CD14-positive monocyte (primary cell): Measurements from ENCODE around the gene CAB39L. TPM values are rescaled to one million over a fixed set of nuclear protein-coding genes. Genes with fewer than 3 reads are reported as not detected.

Source experiments
- DNase-seq, 3 donors: peaks; one replicate each; pipeline ENCODE4 v3.0.0-alpha.2; 2011 to 2022
- H2AFZ ChIP-seq: 2 replicates; pipeline ENCODE4 v1.6.0; 2012; ENCODE audit warnings: mild to moderate bottlenecking, low read depth, low read length, inconsistent platforms; ENCODE audit not compliant: insufficient read depth, poor library complexity, severe bottlenecking
- H3K27ac ChIP-seq, 2 donors: 1 replicate in 1 of 2; 2 replicates in 1 of 2; pipeline ENCODE4 v1.5.1; 2012 to 2013; ENCODE audit warnings: low read length in 2 of 2, control low read depth in 1 of 2, inconsistent platforms in 1 of 2, low read depth in 1 of 2, mild to moderate bottlenecking in 1 of 2
- H3K27me3 ChIP-seq, 2 donors: one replicate each; pipeline versions ENCODE4 v1.6.0 to v1.6.1; 2011 to 2013; ENCODE audit warnings: low read length in 2 of 2; ENCODE audit not compliant: control insufficient read depth in 2 of 2, insufficient read depth in 2 of 2
- H3K36me3 ChIP-seq, 2 donors: replicated peaks in 1 of 2; 1 replicate in 1 of 2; 2 replicates in 1 of 2; pipeline versions ENCODE4 v1.5.1 to v1.6.1; 2012 to 2013; ENCODE audit warnings: low read length in 2 of 2, control low read depth in 1 of 2, inconsistent platforms in 1 of 2, mild to moderate bottlenecking in 1 of 2; ENCODE audit not compliant: insufficient read depth in 2 of 2, control insufficient read depth in 1 of 2
- H3K4me1 ChIP-seq, 2 donors: 1 replicate in 1 of 2; 2 replicates in 1 of 2; pipeline versions ENCODE4 v1.5.1 to v1.6.1; 2012 to 2013; ENCODE audit warnings: low read length in 2 of 2, control low read depth in 1 of 2, inconsistent platforms in 1 of 2, mild to moderate bottlenecking in 1 of 2, moderate library complexity in 1 of 2; ENCODE audit not compliant: insufficient read depth in 2 of 2, control insufficient read depth in 1 of 2
- H3K4me2 ChIP-seq: replicated peaks from 2 replicates; pipeline ENCODE3; 2012; ENCODE audit warnings: low read length, moderate library complexity, mild to moderate bottlenecking; ENCODE audit not compliant: poor library complexity, severe bottlenecking; ENCODE audit errors: extremely low read depth
- H3K4me3 ChIP-seq, 3 experiments: fragments of 200-600 bp in 1 of 3; sonication (generic) in 1 of 3; replicated peaks in 1 of 3; 1 replicate in 2 of 3; 2 replicates in 1 of 3; pipeline ENCODE4 v1.5.1; 2011 to 2013; ENCODE audit warnings: low read length in 3 of 3, mild to moderate bottlenecking in 3 of 3, control low read depth in 2 of 3, low read depth in 2 of 3, inconsistent platforms in 1 of 3, moderate library complexity in 1 of 3
- H3K79me2 ChIP-seq: 2 replicates; pipeline ENCODE4 v1.6.0; 2012; ENCODE audit warnings: mild to moderate bottlenecking, control low read depth, inconsistent platforms, low read length, moderate library complexity; ENCODE audit not compliant: insufficient read depth
- H3K9ac ChIP-seq: 2 replicates; pipeline ENCODE4 v1.6.0; 2017; ENCODE audit warnings: low read length, mild to moderate bottlenecking; ENCODE audit not compliant: insufficient read depth, poor library complexity, severe bottlenecking
- H3K9me3 ChIP-seq, 2 donors: replicated peaks in 1 of 2; 1 replicate in 1 of 2; 2 replicates in 1 of 2; pipeline versions ENCODE4 v1.5.1 to v1.6.1; 2012 to 2013; ENCODE audit warnings: low read length in 2 of 2, control low read depth in 1 of 2; ENCODE audit not compliant: control insufficient read depth in 1 of 2, insufficient read depth in 1 of 2
- H4K20me1 ChIP-seq: 2 replicates; pipeline ENCODE4 v1.6.0; 2012; ENCODE audit warnings: mild to moderate bottlenecking, low read length, control low read depth, moderate library complexity; ENCODE audit not compliant: insufficient read depth
- H3K27ac Mint-ChIP-seq, 7 donors: one replicate each; pipeline ENCODE4 v1.8.0; 2020; ENCODE audit warnings: mild to moderate bottlenecking in 7 of 7, mixed read lengths in 7 of 7, moderate library complexity in 6 of 7, inconsistent platforms in 2 of 7
- H3K27me3 Mint-ChIP-seq, 3 donors: one replicate each; pipeline ENCODE4 v1.8.0; 2021 to 2022; ENCODE audit warnings: low read depth in 3 of 3, mild to moderate bottlenecking in 3 of 3, mixed read lengths in 3 of 3, moderate library complexity in 3 of 3, inconsistent platforms in 1 of 3
- H3K36me3 Mint-ChIP-seq, 2 donors: one replicate each; pipeline ENCODE4 v1.8.0; 2020; ENCODE audit warnings: mixed read lengths in 2 of 2, inconsistent platforms in 1 of 2, mild to moderate bottlenecking in 1 of 2
- H3K4me1 Mint-ChIP-seq: one replicate; pipeline ENCODE4 v1.8.0; 2020; ENCODE audit warnings: mild to moderate bottlenecking, mixed read lengths
- H3K4me3 Mint-ChIP-seq, 2 donors: one replicate each; pipeline ENCODE4 v1.8.0; 2020; ENCODE audit warnings: mild to moderate bottlenecking in 2 of 2, mixed read lengths in 2 of 2, moderate library complexity in 1 of 2
- H3K9me3 Mint-ChIP-seq, 7 donors: one replicate each; pipeline ENCODE4 v1.8.0; 2020 to 2022; ENCODE audit warnings: mixed read lengths in 7 of 7, mild to moderate bottlenecking in 6 of 7, moderate library complexity in 6 of 7, inconsistent platforms in 2 of 7
- WGBS: methylation state at CpG from one replicate; pipeline ENCODE4 v1.1.5; 2013; ENCODE audit warnings: missing lambda C conversion rate; ENCODE audit not compliant: insufficient coverage; 5-methylcytosine and 5-hydroxymethylcytosine counted together
- intact Hi-C, 2 donors: fragments of 100-400 bp; cut with micrococcal nuclease; formaldehyde crosslinking; loops; one replicate each; pipeline versions ENCODE4 v1.15.0 to v1.15.1; 2023
- polyA plus RNA-seq, 3 donors: library from polyadenylated mRNA; depleted of rRNA in 1 of 3; unstranded in 2 of 3; stranded (reverse) in 1 of 3; fragments of 300-500 nt in 2 of 3; fragments of >200 nt in 1 of 3; fragmentation: Illumina TruSeq in 2 of 3; gene quantifications; 1 replicate in 2 of 3; 2 replicates in 1 of 3; pipeline ENCODE4 v1.2.3, GENCODE V29; 2012 to 2021
- TF ChIP-seq, protein P1 (sequence below): fragments of 200-600 bp; IDR thresholded peaks from one replicate; pipeline ENCODE4 v1.8.0; 2022; ENCODE audit warnings: antibody characterized with exemption, mild to moderate bottlenecking

CAB39L gene
- polyA plus RNA-seq, 3 donors = 1.9 to 5.1 (median 2.7) TPM

GRCh38 chr13:49464621-49465325, 20.9 kb upstream of the CAB39L start:
- Mint-ChIP-seq H3K27ac (peak overlapping the region in 1 of 7 donors; percentile 30), H3K4me1 (no peaks in the 10 kb centered on the region), H3K36me3 (peaks cover 65 to 81% of the 10 kb centered on the region in 2 donors), H3K4me3 (no peak overlapping the region), H3K27me3 (no peaks in the 10 kb centered on the region), H3K9me3 (peaks cover 10 to 26% (median 16%) of the 10 kb centered on the region in 7 donors)
- Histone ChIP-seq H2AFZ (no peak overlapping the region), H3K27me3 (no peaks in the 10 kb centered on the region), H3K9ac (no peak overlapping the region), H3K4me1 (no peaks in the 10 kb centered on the region), H3K9me3 (peaks cover 12 to 20% of the 10 kb centered on the region in 2 donors), H3K27ac (no peak overlapping the region), H4K20me1 (no peaks in the 10 kb centered on the region), H3K4me2 (no peak overlapping the region), H3K79me2 (no peaks in the 10 kb centered on the region), H3K4me3 (no peak overlapping the region), H3K36me3 (peaks cover 59 to 91% of the 10 kb centered on the region in 2 donors)
- TF ChIP-seq, protein P1, sequence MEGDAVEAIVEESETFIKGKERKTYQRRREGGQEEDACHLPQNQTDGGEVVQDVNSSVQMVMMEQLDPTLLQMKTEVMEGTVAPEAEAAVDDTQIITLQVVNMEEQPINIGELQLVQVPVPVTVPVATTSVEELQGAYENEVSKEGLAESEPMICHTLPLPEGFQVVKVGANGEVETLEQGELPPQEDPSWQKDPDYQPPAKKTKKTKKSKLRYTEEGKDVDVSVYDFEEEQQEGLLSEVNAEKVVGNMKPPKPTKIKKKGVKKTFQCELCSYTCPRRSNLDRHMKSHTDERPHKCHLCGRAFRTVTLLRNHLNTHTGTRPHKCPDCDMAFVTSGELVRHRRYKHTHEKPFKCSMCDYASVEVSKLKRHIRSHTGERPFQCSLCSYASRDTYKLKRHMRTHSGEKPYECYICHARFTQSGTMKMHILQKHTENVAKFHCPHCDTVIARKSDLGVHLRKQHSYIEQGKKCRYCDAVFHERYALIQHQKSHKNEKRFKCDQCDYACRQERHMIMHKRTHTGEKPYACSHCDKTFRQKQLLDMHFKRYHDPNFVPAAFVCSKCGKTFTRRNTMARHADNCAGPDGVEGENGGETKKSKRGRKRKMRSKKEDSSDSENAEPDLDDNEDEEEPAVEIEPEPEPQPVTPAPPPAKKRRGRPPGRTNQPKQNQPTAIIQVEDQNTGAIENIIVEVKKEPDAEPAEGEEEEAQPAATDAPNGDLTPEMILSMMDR = no peak
- intact Hi-C loops = no loop called here
- no peak for DNase-seq
- 100% methylated on average over 1 of the region's 4 CpGs for WGBS

DNA sequence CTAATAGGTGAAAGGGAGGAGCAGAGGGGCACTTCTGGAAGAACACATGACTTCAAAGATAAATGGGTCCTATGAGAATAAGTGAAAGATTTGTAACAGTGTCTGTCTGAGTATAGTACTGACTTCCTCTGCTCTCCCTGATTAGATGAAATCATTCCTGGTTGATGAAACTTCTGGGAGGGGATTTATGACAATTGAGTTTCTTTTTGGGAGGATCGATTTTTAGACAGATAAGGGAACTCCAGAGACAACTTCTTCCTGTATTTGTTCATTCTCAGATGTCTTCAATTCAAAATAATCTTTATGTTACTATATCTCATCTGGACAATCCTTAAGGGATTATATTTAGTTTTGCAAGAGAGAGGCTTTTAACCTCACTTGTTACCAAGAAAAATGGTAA, 20.2 kb upstream of the CAB39L start:
- H4K20me1 ChIP-seq = no peaks in the 10 kb centered on the region
- peaks cover 59 to 74% of the 10 kb centered on the region in 2 donors for H3K36me3 Mint-ChIP-seq
- no peak overlapping the region for H3K4me2 ChIP-seq
- H3K27me3 Mint-ChIP-seq = no peaks in the 10 kb centered on the region
- peak overlapping the region in 1 of 7 donors; percentile 6 for H3K27ac Mint-ChIP-seq
- no peaks in the 10 kb centered on the region for H3K79me2 ChIP-seq
- H3K4me1 Mint-ChIP-seq = no peaks in the 10 kb centered on the region
- H2AFZ ChIP-seq = no peak overlapping the region
- DNase-seq = no peak
- H3K9ac ChIP-seq = no peak overlapping the region
- peaks cover 56 to 84% of the 10 kb centered on the region in 2 donors for H3K36me3 ChIP-seq
- peaks cover 12 to 20% of the 10 kb centered on the region in 2 donors for H3K9me3 ChIP-seq
- H3K27me3 ChIP-seq = no peaks in the 10 kb centered on the region
- H3K4me1 ChIP-seq = no peaks in the 10 kb centered on the region
- no CpG with 5 or more reads among the region's 1 CpG for WGBS
- TF ChIP-seq, protein P1 = no peak
- H3K4me3 ChIP-seq = no peak overlapping the region
- no peak overlapping the region for H3K27ac ChIP-seq
- H3K4me3 Mint-ChIP-seq = no peak overlapping the region
- H3K9me3 Mint-ChIP-seq = peaks cover 10 to 26% (median 16%) of the 10 kb centered on the region in 7 donors
- intact Hi-C loops = no loop called here
